NCI-H128 (cell line): ENCODE measurements around the gene ARID5B.
"Not testable (repeated sequence)": the region's sequence is repeated elsewhere in the genome, so short reads cannot be mapped to it uniquely, and the experiment has no call there.

ENCODE experiments used
- DNase-seq: peaks from one replicate; lab custom pipeline; 2025; ENCODE audit not compliant: unreplicated experiment; lab: John Stamatoyannopoulos, UW

The ARID5B gene

GRCh38 chr10:61900829-61901792, at the start of gene ARID5B:
ARID5B (plus strand) TSS chr10:61901699; CDS start chr10:61901710, 11 bp downstream.
- no peak for DNase-seq

- no peak for DNase-seq
These were observed 49.2 kb upstream of the ARID5B start for GRCh38 chr10:61852261-61852660.

GRCh38 chr10:61855771-61856170, 45.7 kb upstream of the ARID5B start:
- no peak for DNase-seq

GRCh38 chr10:61857746-61858145, 43.8 kb upstream of the ARID5B start:
- DNase-seq, result no peak

GRCh38 chr10:61859786-61860185, 41.7 kb upstream of the ARID5B start:
- no peak for DNase-seq

- DNase-seq, result no peak
These were observed 40.3 kb upstream of the ARID5B start for GRCh38 chr10:61860964-61861758.

- DNase-seq, result no peak
These were observed 37.5 kb upstream of the ARID5B start for GRCh38 chr10:61863981-61864380.

GRCh38 chr10:61866700-61867368, 34.7 kb upstream of the ARID5B start:
- no peak for DNase-seq

GRCh38 chr10:61867374-61867773, 34.1 kb upstream of the ARID5B start:
- not testable (repeated sequence) for DNase-seq

GRCh38 chr10:61867817-61868216, 33.7 kb upstream of the ARID5B start:
- not testable (repeated sequence) for DNase-seq

- no peak for DNase-seq
These were observed 32.3 kb upstream of the ARID5B start for GRCh38 chr10:61869041-61869675.

- no peak for DNase-seq
These were observed 31.5 kb upstream of the ARID5B start for GRCh38 chr10:61869774-61870525.

GRCh38 chr10:61870526-61870895, 31.0 kb upstream of the ARID5B start:
- no peak for DNase-seq

GRCh38 chr10:61871487-61871886, 30.0 kb upstream of the ARID5B start:
- DNase-seq, result no peak

GRCh38 chr10:61877887-61878739, 23.4 kb upstream of the ARID5B start:
- DNase-seq, result no peak

GRCh38 chr10:61878740-61879068, 22.8 kb upstream of the ARID5B start:
- DNase-seq, result no peak

GRCh38 chr10:61882621-61883370, 18.7 kb upstream of the ARID5B start:
- no peak for DNase-seq

GRCh38 chr10:61883371-61884025, 18.0 kb upstream of the ARID5B start:
- DNase-seq, result no peak
